K562 (cell line): Measurements from ENCODE around the gene PAFAH2. TPM values are rescaled to one million over a fixed set of nuclear protein-coding genes. Genes with fewer than 3 reads are reported as not detected.

ENCODE experiments used
- ARID2 ChIP-seq: fragments of 450-650 bp; IDR thresholded peaks from 2 replicates; pipeline ENCODE4 v1.6.1; 2017; ENCODE audit warnings: antibody characterized with exemption, mild to moderate bottlenecking
- BRCA1 ChIP-seq, 2 experiments: fragments of 450-650 bp in 1 of 2; sonication (generic) in 1 of 2; formaldehyde crosslinking in 1 of 2; IDR thresholded peaks; 2 replicates each; pipeline versions ENCODE4 v1.5.0 to v1.6.1; 2017 to 2020; ENCODE audit warnings: mild to moderate bottlenecking in 1 of 2, missing genetic modification reagents in 1 of 2
- DMBX1 ChIP-seq: fragments of 250-450 bp; sonication (Bioruptor Pico); IDR thresholded peaks from 2 replicates; pipeline ENCODE4 v1.8.0; 2022; ENCODE audit warnings: inconsistent platforms, mild to moderate bottlenecking, moderate library complexity, borderline replicate concordance
- HDAC3 ChIP-seq: fragments of 450-650 bp; IDR thresholded peaks from 2 replicates; pipeline ENCODE4 v1.6.1; 2018; ENCODE audit warnings: borderline replicate concordance, mild to moderate bottlenecking, moderate library complexity; ENCODE audit not compliant: partially characterized antibody
- MITF ChIP-seq: IDR thresholded peaks from 2 replicates; pipeline ENCODE4 v1.6.1; 2014; ENCODE audit warnings: antibody characterized with exemption
- MYC ChIP-seq, 2 experiments: fragments of 250-450 bp in 1 of 2; sonication (Bioruptor Pico) in 1 of 2; IDR thresholded peaks; 2 replicates each; pipeline versions ENCODE4 v1.5.1 to v1.6.1; 2012 to 2021; ENCODE audit warnings: low read depth in 2 of 2, borderline replicate concordance in 1 of 2, improper control_type of control experiment in 1 of 2, low read length in 1 of 2, mild to moderate bottlenecking in 1 of 2, moderate library complexity in 1 of 2
- NCOR1 ChIP-seq: fragments of 450-650 bp; IDR thresholded peaks from 2 replicates; pipeline ENCODE4 v1.6.1; 2016; ENCODE audit warnings: mild to moderate bottlenecking, moderate library complexity
- SMARCA4 ChIP-seq: fragments of 450-650 bp; IDR thresholded peaks from 2 replicates; pipeline ENCODE4 v1.6.1; 2016
- SP2 ChIP-seq: IDR thresholded peaks from 2 replicates; pipeline ENCODE4 v1.6.1; 2011; ENCODE audit warnings: mild to moderate bottlenecking, low read depth, low read length, moderate library complexity; ENCODE audit not compliant: poor library complexity, severe bottlenecking; ENCODE audit errors: extremely low read depth
- TCF15 ChIP-seq: fragments of 250-450 bp; sonication (Bioruptor Pico); IDR thresholded peaks from 2 replicates; pipeline ENCODE4 v1.8.0; 2022; ENCODE audit warnings: moderate library complexity, mild to moderate bottlenecking, inconsistent platforms
- TFAM ChIP-seq: fragments of 250-450 bp; sonication (Bioruptor Pico); conservative IDR thresholded peaks from 2 replicates; pipeline ENCODE4 v1.5.0; 2021; ENCODE audit warnings: mild to moderate bottlenecking, moderate library complexity
- XRCC3 ChIP-seq: fragments of 450-650 bp; IDR thresholded peaks from 2 replicates; pipeline ENCODE4 v1.6.1; 2017; ENCODE audit warnings: mild to moderate bottlenecking, moderate library complexity
- ZNF239 ChIP-seq: fragments of 250-450 bp; sonication (Bioruptor Pico); IDR thresholded peaks from 2 replicates; pipeline ENCODE4 v1.4.0; 2020; ENCODE audit warnings: mild to moderate bottlenecking
- polyA plus RNA-seq, 8 experiments: library from polyadenylated mRNA; depleted of rRNA in 4 of 8; stranded (reverse) in 5 of 8; unstranded in 3 of 8; fragments of >200 nt; fragmentation: Nextera tagmentation in 2 of 8; fragmentation: Illumina TruSeq in 1 of 8; extraction: Ambion mirVana in 2 of 8; extraction: Trizol in 1 of 8; gene quantifications; 2 replicates each; pipeline versions ENCODE4 v1.2.1 to v1.2.3, GENCODE V29; 2011 to 2014; ENCODE audit warnings: inconsistent platforms in 1 of 8, missing spikeins in 1 of 8
- total RNA-seq, 7 experiments: library from RNA; depleted of rRNA in 6 of 7; stranded (reverse); fragments of >200 nt in 6 of 7; fragmentation: Illumina TruSeq in 2 of 7; extraction: Trizol in 2 of 7; gene quantifications; 2 replicates each; pipeline versions ENCODE4 v1.2.1 to v1.2.3, GENCODE V29; 2011 to 2021; ENCODE audit warnings: low replicate concordance in 1 of 7
- TF ChIP-seq, protein P1 (sequence below): fragments of 450-650 bp; IDR thresholded peaks from 2 replicates; pipeline ENCODE4 v1.6.1; 2016
- TF ChIP-seq, protein P2 (sequence below): fragments of 250-450 bp; sonication (Bioruptor Pico); IDR thresholded peaks from 2 replicates; pipeline ENCODE4 v1.4.0; 2020
- TF ChIP-seq, protein P3 (sequence below): fragments of 200-800 bp; sonication (Bioruptor generic); IDR thresholded peaks from 2 replicates; pipeline ENCODE4 v1.6.1; 2017; ENCODE audit warnings: missing genetic modification characterization, missing compliant biosample characterization

The PAFAH2 gene
- total and polyA plus RNA-seq, 9 of the 15 experiments (the other 6 are each of a cell fraction or from before 2014, with no cell fraction given), result 4.2 to 10.9 (median 6.8) TPM

GRCh38 chr1:26035959-26036755 is 38.3 kb upstream of the PAFAH2 start (continued):
- no peak for TF ChIP-seq HDAC3
- TF ChIP-seq TCF15, result no peak
- TF ChIP-seq SMARCA4, result peak; percentile 14; the same call in 1 of the 2 replicates
- 0 out of 2 replicates have a peak, but pooled peaks have one; percentile 16 for TF ChIP-seq DMBX1
- no peak for TF ChIP-seq XRCC3
- no peak for TF ChIP-seq NCOR1
- no peak for TF ChIP-seq BRCA1 (IDR thresholded peaks at IDR 0.05)
- no peak for TF ChIP-seq BRCA1 (CRISPR knock-in tag; IDR thresholded peaks at IDR 0.05)
- peak; percentile 33; the same call in 1 of the 2 replicates for TF ChIP-seq MYC (IDR thresholded peaks at IDR 0.05; ENCODE audit: low read depth, low read length)
- no peak for TF ChIP-seq MYC (CRISPR knock-in tag; IDR thresholded peaks at IDR 0.05; ENCODE audit: borderline replicate concordance, low read depth)
- TF ChIP-seq, protein P1, sequence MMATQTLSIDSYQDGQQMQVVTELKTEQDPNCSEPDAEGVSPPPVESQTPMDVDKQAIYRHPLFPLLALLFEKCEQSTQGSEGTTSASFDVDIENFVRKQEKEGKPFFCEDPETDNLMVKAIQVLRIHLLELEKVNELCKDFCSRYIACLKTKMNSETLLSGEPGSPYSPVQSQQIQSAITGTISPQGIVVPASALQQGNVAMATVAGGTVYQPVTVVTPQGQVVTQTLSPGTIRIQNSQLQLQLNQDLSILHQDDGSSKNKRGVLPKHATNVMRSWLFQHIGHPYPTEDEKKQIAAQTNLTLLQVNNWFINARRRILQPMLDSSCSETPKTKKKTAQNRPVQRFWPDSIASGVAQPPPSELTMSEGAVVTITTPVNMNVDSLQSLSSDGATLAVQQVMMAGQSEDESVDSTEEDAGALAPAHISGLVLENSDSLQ, result no peak; the same call in none of the 2 replicates
- TF ChIP-seq, protein P2, sequence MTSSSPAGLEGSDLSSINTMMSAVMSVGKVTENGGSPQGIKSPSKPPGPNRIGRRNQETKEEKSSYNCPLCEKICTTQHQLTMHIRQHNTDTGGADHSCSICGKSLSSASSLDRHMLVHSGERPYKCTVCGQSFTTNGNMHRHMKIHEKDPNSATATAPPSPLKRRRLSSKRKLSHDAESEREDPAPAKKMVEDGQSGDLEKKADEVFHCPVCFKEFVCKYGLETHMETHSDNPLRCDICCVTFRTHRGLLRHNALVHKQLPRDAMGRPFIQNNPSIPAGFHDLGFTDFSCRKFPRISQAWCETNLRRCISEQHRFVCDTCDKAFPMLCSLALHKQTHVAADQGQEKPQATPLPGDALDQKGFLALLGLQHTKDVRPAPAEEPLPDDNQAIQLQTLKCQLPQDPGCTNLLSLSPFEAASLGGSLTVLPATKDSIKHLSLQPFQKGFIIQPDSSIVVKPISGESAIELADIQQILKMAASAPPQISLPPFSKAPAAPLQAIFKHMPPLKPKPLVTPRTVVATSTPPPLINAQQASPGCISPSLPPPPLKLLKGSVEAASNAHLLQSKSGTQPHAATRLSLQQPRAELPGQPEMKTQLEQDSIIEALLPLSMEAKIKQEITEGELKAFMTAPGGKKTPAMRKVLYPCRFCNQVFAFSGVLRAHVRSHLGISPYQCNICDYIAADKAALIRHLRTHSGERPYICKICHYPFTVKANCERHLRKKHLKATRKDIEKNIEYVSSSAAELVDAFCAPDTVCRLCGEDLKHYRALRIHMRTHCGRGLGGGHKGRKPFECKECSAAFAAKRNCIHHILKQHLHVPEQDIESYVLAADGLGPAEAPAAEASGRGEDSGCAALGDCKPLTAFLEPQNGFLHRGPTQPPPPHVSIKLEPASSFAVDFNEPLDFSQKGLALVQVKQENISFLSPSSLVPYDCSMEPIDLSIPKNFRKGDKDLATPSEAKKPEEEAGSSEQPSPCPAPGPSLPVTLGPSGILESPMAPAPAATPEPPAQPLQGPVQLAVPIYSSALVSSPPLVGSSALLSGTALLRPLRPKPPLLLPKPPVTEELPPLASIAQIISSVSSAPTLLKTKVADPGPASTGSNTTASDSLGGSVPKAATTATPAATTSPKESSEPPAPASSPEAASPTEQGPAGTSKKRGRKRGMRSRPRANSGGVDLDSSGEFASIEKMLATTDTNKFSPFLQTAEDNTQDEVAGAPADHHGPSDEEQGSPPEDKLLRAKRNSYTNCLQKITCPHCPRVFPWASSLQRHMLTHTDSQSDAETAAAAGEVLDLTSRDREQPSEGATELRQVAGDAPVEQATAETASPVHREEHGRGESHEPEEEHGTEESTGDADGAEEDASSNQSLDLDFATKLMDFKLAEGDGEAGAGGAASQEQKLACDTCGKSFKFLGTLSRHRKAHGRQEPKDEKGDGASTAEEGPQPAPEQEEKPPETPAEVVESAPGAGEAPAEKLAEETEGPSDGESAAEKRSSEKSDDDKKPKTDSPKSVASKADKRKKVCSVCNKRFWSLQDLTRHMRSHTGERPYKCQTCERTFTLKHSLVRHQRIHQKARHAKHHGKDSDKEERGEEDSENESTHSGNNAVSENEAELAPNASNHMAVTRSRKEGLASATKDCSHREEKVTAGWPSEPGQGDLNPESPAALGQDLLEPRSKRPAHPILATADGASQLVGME (CRISPR knock-in tag), result 0 out of 2 replicates have a peak, but pooled peaks have one; percentile 20
- TF ChIP-seq MITF, result no peak
- TF ChIP-seq, protein P3, sequence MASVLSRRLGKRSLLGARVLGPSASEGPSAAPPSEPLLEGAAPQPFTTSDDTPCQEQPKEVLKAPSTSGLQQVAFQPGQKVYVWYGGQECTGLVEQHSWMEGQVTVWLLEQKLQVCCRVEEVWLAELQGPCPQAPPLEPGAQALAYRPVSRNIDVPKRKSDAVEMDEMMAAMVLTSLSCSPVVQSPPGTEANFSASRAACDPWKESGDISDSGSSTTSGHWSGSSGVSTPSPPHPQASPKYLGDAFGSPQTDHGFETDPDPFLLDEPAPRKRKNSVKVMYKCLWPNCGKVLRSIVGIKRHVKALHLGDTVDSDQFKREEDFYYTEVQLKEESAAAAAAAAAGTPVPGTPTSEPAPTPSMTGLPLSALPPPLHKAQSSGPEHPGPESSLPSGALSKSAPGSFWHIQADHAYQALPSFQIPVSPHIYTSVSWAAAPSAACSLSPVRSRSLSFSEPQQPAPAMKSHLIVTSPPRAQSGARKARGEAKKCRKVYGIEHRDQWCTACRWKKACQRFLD (CRISPR knock-in tag), result peak; percentile 53; the same call in 1 of the 2 replicates
- TF ChIP-seq TFAM (CRISPR knock-in tag), result no peak
- TF ChIP-seq ARID2, result peak; percentile 94
- TF ChIP-seq ZNF239, result no peak
- TF ChIP-seq SP2, result no peak
